HepG2 (cell line): ENCODE data around the gene OAS3. TPM values are rescaled to one million over a fixed set of nuclear protein-coding genes. Genes with fewer than 3 reads are reported as not detected.

ENCODE experiments used
- ATAC-seq: fragments of 200-7000 bp; cut with Tn5 transposase; 3 replicates; pipeline ENCODE4 v1.9.1; 2020; ENCODE audit warnings: mild to moderate bottlenecking, moderate library complexity
- BruUV-seq: library from RNA; stranded (reverse); fragments of 400-500 nt; replicated peaks from 2 replicates; lab custom pipeline; 2021; lab: Mats Ljungman, UMichigan
- CTCF ChIA-PET: fragments of 300-600 bp; formaldehyde crosslinking; extraction: SDS; loops from one replicate; lab custom pipeline; 2021; ENCODE audit warnings: low total read pairs, inconsistent platforms, low intra/inter-chr PET ratio; lab: Yijun Ruan, JAX
- POLR2A ChIA-PET: fragments of 350-600 bp; sonication (Branson Sonifier 250); formaldehyde crosslinking; loops from one replicate; lab custom pipeline; 2020; ENCODE audit warnings: antibody characterized with exemption, inconsistent platforms; lab: Yijun Ruan, JAX
- DNase-seq: peaks from one replicate; pipeline ENCODE4 v3.0.0-alpha.2; 2015; ENCODE audit warnings: low spot score
- FAIRE-seq: peaks from 3 replicates; lab custom pipeline; 2011; peaks lifted over from hg19 to GRCh38; lab: Jason Lieb, UNC
- H2AFZ ChIP-seq: one replicate; pipeline ENCODE4 v1.6.1; 2011; ENCODE audit warnings: low read length, inconsistent platforms
- H3K27ac ChIP-seq: fragments of 300-600 bp; 3 replicates; pipeline ENCODE4 v1.8.0; 2011; ENCODE audit warnings: mixed run types, mild to moderate bottlenecking, mixed read lengths, low read length, inconsistent platforms; ENCODE audit not compliant: insufficient read depth; ENCODE audit errors: extremely low read length
- H3K27me3 ChIP-seq, 2 experiments: fragments of 200-600 bp in 1 of 2; 2 replicates in 1 of 2; 3 replicates in 1 of 2; pipeline versions ENCODE4 v1.6.0 to v1.8.0; 2011; ENCODE audit warnings: low read length in 2 of 2, mild to moderate bottlenecking in 2 of 2, moderate library complexity in 2 of 2, inconsistent platforms in 1 of 2; ENCODE audit not compliant: insufficient read depth in 2 of 2, control insufficient read depth in 1 of 2
- H3K36me3 ChIP-seq, 2 experiments: fragments of 200-600 bp in 1 of 2; replicated peaks in 1 of 2; 2 replicates in 1 of 2; 3 replicates in 1 of 2; pipeline versions ENCODE4 v1.5.1 to v1.8.0; 2011; ENCODE audit warnings: low read length in 2 of 2, inconsistent platforms in 1 of 2; ENCODE audit not compliant: insufficient read depth in 2 of 2, control insufficient read depth in 1 of 2
- H3K4me1 ChIP-seq: 2 replicates; pipeline ENCODE4 v1.5.1; 2012; ENCODE audit warnings: low read length, inconsistent platforms; ENCODE audit not compliant: insufficient read depth
- H3K4me2 ChIP-seq: 2 replicates; pipeline ENCODE4 v1.6.0; 2011; ENCODE audit warnings: low read depth, low read length, inconsistent platforms
- H3K4me3 ChIP-seq, 3 experiments: fragments of 200-600 bp in 1 of 3; sonication (generic), shearing (Covaris generic) in 1 of 3; replicated peaks in 1 of 3; 2 replicates each; pipeline ENCODE4 v1.5.1; 2011 to 2016; ENCODE audit warnings: low read length in 3 of 3, inconsistent platforms in 2 of 3, low read depth in 2 of 3, mild to moderate bottlenecking in 2 of 3, control low read depth in 1 of 3, mixed read lengths in 1 of 3; ENCODE audit not compliant: insufficient read depth in 1 of 3
- H3K79me2 ChIP-seq: one replicate; pipeline ENCODE4 v1.6.1; 2011; ENCODE audit warnings: low read length, inconsistent platforms; ENCODE audit not compliant: insufficient read depth
- H3K9ac ChIP-seq: 2 replicates; pipeline ENCODE4 v1.6.0; 2011; ENCODE audit warnings: mild to moderate bottlenecking, low read depth, low read length, inconsistent platforms; ENCODE audit not compliant: insufficient read depth
- H3K9me3 ChIP-seq: 2 replicates; pipeline ENCODE4 v1.5.1; 2012; ENCODE audit warnings: mild to moderate bottlenecking, low read length
- H4K20me1 ChIP-seq: 2 replicates; pipeline ENCODE4 v1.6.0; 2011; ENCODE audit warnings: inconsistent platforms, mild to moderate bottlenecking, low read length, moderate library complexity; ENCODE audit not compliant: insufficient read depth
- CERS6 ChIP-seq: sonication (generic); formaldehyde crosslinking; IDR thresholded peaks from 2 replicates; pipeline ENCODE4 v1.5.0; 2020; ENCODE audit warnings: missing genetic modification reagents
- EP300 ChIP-seq, 3 experiments: sonication (generic) in 1 of 3; formaldehyde crosslinking in 1 of 3; IDR thresholded peaks; 2 replicates each; pipeline versions ENCODE4 v1.5.1 to v1.6.1; 2011 to 2020; ENCODE audit warnings: low read depth in 2 of 3, low read length in 2 of 3, borderline replicate concordance in 1 of 3, improper control_type of control experiment in 1 of 3, mild to moderate bottlenecking in 1 of 3, missing genetic modification reagents in 1 of 3, moderate library complexity in 1 of 3
- ERF ChIP-seq: IDR thresholded peaks from 2 replicates; pipeline ENCODE4 v1.6.1; 2018; ENCODE audit warnings: missing biosample characterization, missing genetic modification reagents
- MTA1 ChIP-seq: sonication (generic); formaldehyde crosslinking; IDR thresholded peaks from 2 replicates; pipeline ENCODE4 v1.4.0; 2020; ENCODE audit warnings: missing genetic modification reagents, mild to moderate bottlenecking, borderline replicate concordance
- SP4 ChIP-seq: sonication (generic); formaldehyde crosslinking; IDR thresholded peaks from 2 replicates; pipeline ENCODE4 v1.8.1; 2023; ENCODE audit warnings: mild to moderate bottlenecking, missing genetic modification reagents
- TBP ChIP-seq: sonication (generic); formaldehyde crosslinking; IDR thresholded peaks from 2 replicates; pipeline ENCODE4 v1.5.0; 2020; ENCODE audit warnings: missing genetic modification reagents
- ZNF232 ChIP-seq: sonication (generic); formaldehyde crosslinking; IDR thresholded peaks from 2 replicates; pipeline ENCODE4 v1.4.0; 2020; ENCODE audit warnings: missing genetic modification reagents, borderline replicate concordance
- ZNF772 ChIP-seq: sonication (generic); formaldehyde crosslinking; IDR thresholded peaks from 2 replicates; pipeline ENCODE4 v1.5.0; 2020; ENCODE audit warnings: mild to moderate bottlenecking, missing genetic modification reagents
- WGBS: methylation state at CpG from one replicate; pipeline ENCODE4 v1.1.6; 2017; ENCODE audit warnings: low lambda C conversion rate; 5-methylcytosine and 5-hydroxymethylcytosine counted together
- in situ Hi-C: cut with HindIII; loops from 2 replicates; pipeline ENCODE4 v1.10.0; 2017; ENCODE audit warnings: low pct_unique_long_range_greater_than_20kb; ENCODE audit not compliant: extremely low pct_ligation_motif_present
- intact Hi-C: fragments of 100-400 bp; cut with micrococcal nuclease; formaldehyde crosslinking; loops from one replicate; pipeline ENCODE4 v1.10.0; 2022; ENCODE audit not compliant: unreplicated experiment
- polyA plus RNA-seq, 8 experiments: library from polyadenylated mRNA; depleted of rRNA in 3 of 8; stranded (reverse) in 7 of 8; unstranded in 1 of 8; fragments of >200 nt; fragmentation: Illumina TruSeq in 4 of 8; extraction: Trizol in 4 of 8; gene quantifications; 2 replicates each; pipeline versions ENCODE4 v1.2.1 to v1.2.3, GENCODE V29; 2011 to 2016; ENCODE audit warnings: low read depth in 4 of 8, missing spikeins in 1 of 8, mixed read lengths in 1 of 8; ENCODE audit not compliant: insufficient read depth in 1 of 8
- total RNA-seq, 5 experiments: library from RNA; depleted of rRNA; stranded (reverse); fragments of >200 nt; fragmentation: Illumina TruSeq; extraction: Trizol; gene quantifications; 2 replicates each; pipeline ENCODE4 v1.2.3, GENCODE V29; 2016; ENCODE audit warnings: low read depth in 1 of 5

OAS3 gene
- total and polyA plus RNA-seq, 2 of the 13 experiments (the other 11 are each of a cell fraction or from before 2014, with no cell fraction given), result 4.8 to 10.5 TPM

GRCh38 chr12:112963227-112963861 is 25.1 kb downstream of the OAS3 start:
- no peak overlapping the region for H3K27ac ChIP-seq
- TF ChIP-seq CERS6 (CRISPR knock-in tag) (no peak), ERF (CRISPR knock-in tag) (no peak), TBP (CRISPR knock-in tag) (no peak), MTA1 (CRISPR knock-in tag) (no peak)
- TF ChIP-seq, all 625 proteins: peak for 0
- Histone ChIP-seq H4K20me1 (no peaks in the 10 kb centered on the region), H3K79me2 (no peaks in the 10 kb centered on the region), H3K4me3 (no peak overlapping the region), H3K9me3 (no peaks in the 10 kb centered on the region), H3K4me2 (no peak overlapping the region), H3K27me3 (no peaks in the 10 kb centered on the region), H3K9ac (no peak overlapping the region), H3K4me1 (peaks cover 6% of the 10 kb centered on the region; the same call in 1 of the 2 replicates), H2AFZ (no peak overlapping the region), H3K36me3 (peaks cover 8 to 25% of the 10 kb centered on the region in 2 experiments; a peak in 4 of 5 replicates)
- CTCF ChIA-PET, result no interaction called here
- 96% methylated on average over 10 of the region's 14 CpGs for WGBS
- no peak for FAIRE-seq
- intact Hi-C loops (no loop called here), in situ Hi-C loops (no loop called here)
- BruUV-seq, result no TSS peak
- DNase-seq, result no peak
- POLR2A ChIA-PET, result no interaction called here
- no peak for ATAC-seq

GRCh38 chr12:112964067-112964670 is 25.9 kb downstream of the OAS3 start:
- Histone ChIP-seq H3K4me1 (peaks cover 6% of the 10 kb centered on the region; the same call in 1 of the 2 replicates), H3K4me2 (no peak overlapping the region), H3K27ac (no peak overlapping the region)
- WGBS, result 98% methylated on average over 5 of the region's 6 CpGs
- FAIRE-seq, result no peak
- TF ChIP-seq ZNF232 (CRISPR knock-in tag), result no peak
- no peak for TF ChIP-seq EP300 (IDR thresholded peaks at IDR 0.05; ENCODE audit: low read depth in 2 of 2, low read length in 2 of 2)
- no peak for TF ChIP-seq EP300 (CRISPR knock-in tag; IDR thresholded peaks at IDR 0.05; ENCODE audit: borderline replicate concordance)
- TF ChIP-seq ZNF772, result no peak
- no peak for TF ChIP-seq SP4 (CRISPR knock-in tag)
- TF ChIP-seq, all 625 proteins: peak for 0
- Histone ChIP-seq H4K20me1 (no peaks in the 10 kb centered on the region), H3K36me3 (peaks cover 8 to 25% of the 10 kb centered on the region in 2 experiments; a peak in 4 of 5 replicates), H3K4me3 (no peak overlapping the region), H2AFZ (no peak overlapping the region), H3K79me2 (no peaks in the 10 kb centered on the region), H3K9me3 (no peaks in the 10 kb centered on the region), H3K9ac (no peak overlapping the region), H3K27me3 (no peaks in the 10 kb centered on the region)
- in situ Hi-C loops (no loop called here), intact Hi-C loops (no loop called here)
- POLR2A ChIA-PET, result no interaction called here
- no TSS peak for BruUV-seq
- ATAC-seq (no peak), DNase-seq (no peak)
- CTCF ChIA-PET, result no interaction called here
